Right cardiac atrium (tissue), 5 donors: ENCODE measurements around the gene TRIM32. TPM values are rescaled to one million over a fixed set of nuclear protein-coding genes. Genes with fewer than 3 reads are reported as not detected.

Source experiments
- ATAC-seq, 2 donors: fragments of 200-7000 bp; cut with Tn5 transposase; one replicate each; pipeline versions ENCODE4 v1.8.0 to v1.9.1; 2020; ENCODE audit warnings: moderate library complexity in 2 of 2, mild to moderate bottlenecking in 1 of 2
- DNase-seq, 3 donors: peaks; one replicate each; pipeline ENCODE4 v3.0.0-alpha.2; 2020
- H3K27ac ChIP-seq: one replicate; pipeline ENCODE4 v1.5.1; 2013; ENCODE audit warnings: mild to moderate bottlenecking, low read length, control low read depth, moderate library complexity
- H3K27me3 ChIP-seq: one replicate; pipeline ENCODE4 v1.6.1; 2013; ENCODE audit not compliant: control insufficient read depth, insufficient read depth
- H3K4me1 ChIP-seq: one replicate; pipeline ENCODE4 v1.6.1; 2013; ENCODE audit warnings: low read length; ENCODE audit not compliant: control insufficient read depth, insufficient read depth
- H3K4me3 ChIP-seq: one replicate; pipeline ENCODE4 v1.5.1; 2013; ENCODE audit warnings: low read length, control low read depth
- H3K9me3 ChIP-seq: one replicate; pipeline ENCODE4 v1.6.1; 2013; ENCODE audit warnings: low read length; ENCODE audit not compliant: control insufficient read depth
- WGBS: extraction: QIAGEN DNeasy Blood & Tissue Kit; methylation state at CpG from one replicate; pipeline ENCODE4 v1.1.7; 2013; 5-methylcytosine and 5-hydroxymethylcytosine counted together
- intact Hi-C, 4 donors: fragments of 100-400 bp; cut with DNase I; formaldehyde crosslinking; loops; one replicate each; pipeline versions ENCODE4 v1.11.0 to v1.14.0; 2022 to 2023
- polyA plus RNA-seq: library from polyadenylated mRNA; stranded (reverse); fragments of 200-250 nt; gene quantifications from one replicate; pipeline ENCODE4 v1.2.3, GENCODE V29; 2013
- total RNA-seq, 4 donors: library from RNA; stranded (reverse); fragmentation: NEBNext Ultra II Directional; extraction: Animal tissue kit (Norgen Biotek cat#: 25700); gene quantifications; one replicate each; pipeline ENCODE4 v1.2.1, GENCODE V29; 2021
- donor health status: healthy with polysubstance abuse.
- donor health status: DM: no; HTN: yes; CAD: no.
- donor health status: DM: no; HTN: no; CAD: no.
- donor health status: DM: no; HTN: yes; CAD: no; lungs with severe emphysema.
- donor health status: DM: yes; HTN: yes; CAD: no.

The TRIM32 gene
- total and polyA plus RNA-seq, 5 donors: 6.8 to 16.6 (median 16.0) TPM

DNA sequence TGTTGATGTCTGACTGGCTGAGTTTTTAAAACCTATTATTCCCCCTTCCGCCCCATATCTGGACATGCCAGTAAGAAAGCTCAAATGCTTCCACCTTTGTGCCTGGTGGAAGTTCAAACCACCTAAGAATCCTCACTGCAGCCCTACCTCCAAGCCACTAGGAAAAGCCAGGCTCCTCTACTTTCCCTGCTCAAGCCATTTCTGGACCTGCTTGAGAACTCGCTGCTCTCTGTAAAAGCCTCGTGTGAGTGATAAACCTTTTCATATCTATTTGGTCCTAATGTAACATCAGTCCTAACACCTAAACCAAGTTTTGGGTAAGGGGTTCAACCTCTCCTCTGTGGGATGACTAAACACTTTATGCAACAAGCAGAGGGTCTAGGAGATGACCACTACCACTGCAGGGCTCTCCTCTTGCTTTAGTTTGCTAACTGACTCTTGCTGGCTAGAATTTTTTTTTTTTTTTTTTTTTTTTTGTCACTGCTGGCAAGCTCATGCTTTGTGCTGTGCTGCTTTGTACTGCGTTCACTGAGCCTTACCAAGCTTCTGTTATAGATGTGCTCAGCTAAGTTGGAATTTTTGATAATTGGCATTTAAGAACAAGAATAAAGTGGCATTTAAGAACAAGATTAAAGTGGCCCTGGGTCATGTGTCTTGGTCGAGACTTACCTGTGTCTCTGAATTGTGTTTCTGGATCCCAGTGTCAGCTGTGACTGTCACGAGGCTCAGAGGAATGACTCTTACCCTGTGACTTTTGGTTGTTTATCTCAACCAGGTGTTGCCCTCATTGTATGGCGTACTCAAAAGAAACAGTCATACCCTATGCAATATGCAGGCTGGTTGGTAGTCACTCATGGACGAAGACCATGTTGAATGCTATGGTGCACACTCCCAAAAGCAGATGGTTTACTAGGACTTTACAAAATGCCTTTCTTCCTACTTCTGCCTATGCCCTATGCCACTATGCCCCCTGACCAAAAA, 19.5 kb downstream of the TRIM32 start:
- Histone ChIP-seq H3K4me3 (no peak overlapping the region), H3K27ac (no peak overlapping the region), H3K9me3 (no peaks in the 10 kb centered on the region), H3K27me3 (no peaks in the 10 kb centered on the region), H3K4me1 (no peaks in the 10 kb centered on the region)
- ATAC-seq (peak in 1 of 2 donors; percentile 47), DNase-seq (no peak)
- intact Hi-C loops: no loop called here
- WGBS: 81% methylated on average over 8 of the region's 8 CpGs

- no peak for ATAC-seq
- Histone ChIP-seq H3K4me3 (no peak overlapping the region), H3K27me3 (no peaks in the 10 kb centered on the region), H3K27ac (no peak overlapping the region), H3K4me1 (no peaks in the 10 kb centered on the region), H3K9me3 (no peaks in the 10 kb centered on the region)
- WGBS: 79% methylated on average over 3 of the region's 3 CpGs
- intact Hi-C loops: no loop called here
- DNase-seq: no peak
Observed at GRCh38 chr9:116712781-116713180, 25.7 kb downstream of the TRIM32 start.

- Histone ChIP-seq H3K4me3 (no peak overlapping the region), H3K9me3 (no peaks in the 10 kb centered on the region), H3K4me1 (no peaks in the 10 kb centered on the region), H3K27me3 (no peaks in the 10 kb centered on the region), H3K27ac (no peak overlapping the region)
- DNase-seq (no peak), ATAC-seq (no peak)
- intact Hi-C loops: no loop called here
- WGBS: 78% methylated on average over 4 of the region's 4 CpGs
Observed at GRCh38 chr9:116713271-116713670, 26.2 kb downstream of the TRIM32 start.

DNA sequence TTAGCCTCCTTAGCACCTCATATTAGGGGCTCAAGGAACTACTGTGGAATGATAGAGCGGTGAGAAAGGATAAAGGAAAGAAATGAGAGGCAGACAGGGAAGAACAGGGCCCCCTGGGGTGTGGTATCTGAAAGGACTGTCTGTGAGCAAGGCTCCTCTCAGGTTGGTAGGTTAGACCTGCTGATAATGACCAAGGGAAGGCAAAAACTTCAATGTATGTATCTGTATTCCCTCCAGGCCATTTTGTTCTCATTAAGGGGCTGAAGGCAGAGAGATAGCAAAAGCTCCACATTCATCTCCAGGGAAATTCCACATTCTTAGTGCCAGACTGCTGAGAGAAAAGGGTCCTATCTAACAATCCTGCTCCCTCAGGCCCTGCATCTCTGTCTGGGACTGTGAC, 28.6 kb downstream of the TRIM32 start:
- no peak overlapping the region for H3K4me3 ChIP-seq
- no peak for DNase-seq
- ATAC-seq: no peak
- H3K27me3 ChIP-seq: no peaks in the 10 kb centered on the region
- H3K27ac ChIP-seq: no peak overlapping the region
- H3K4me1 ChIP-seq: no peaks in the 10 kb centered on the region
- 93% methylated on average over 1 of the region's 1 CpG for WGBS
- no peaks in the 10 kb centered on the region for H3K9me3 ChIP-seq
- intact Hi-C loops: no loop called here

DNA sequence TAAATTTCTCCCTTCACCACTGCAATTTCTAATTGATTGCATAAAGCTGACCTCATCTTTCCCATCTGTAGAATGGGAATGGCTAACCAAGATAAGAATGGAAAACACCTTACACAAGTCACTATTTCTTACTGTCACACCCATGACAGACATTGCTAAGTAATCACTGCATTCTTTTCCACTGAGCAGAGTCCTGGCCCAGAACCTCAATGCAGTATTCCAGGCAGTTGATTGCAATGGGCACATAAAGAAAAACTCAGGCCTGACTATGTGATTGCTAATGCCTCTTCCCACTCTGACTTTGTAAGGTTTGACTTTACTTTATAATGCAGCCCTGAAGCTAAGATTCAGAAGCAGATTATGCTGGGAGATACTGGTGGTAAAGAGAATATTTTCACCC, 29.3 kb downstream of the TRIM32 start:
- H3K27me3 ChIP-seq: no peaks in the 10 kb centered on the region
- no peak overlapping the region for H3K4me3 ChIP-seq
- ATAC-seq (no peak), DNase-seq (no peak)
- H3K9me3 ChIP-seq: no peaks in the 10 kb centered on the region
- H3K4me1 ChIP-seq: no peaks in the 10 kb centered on the region
- H3K27ac ChIP-seq: no peak overlapping the region
- intact Hi-C loops: no loop called here

DNA sequence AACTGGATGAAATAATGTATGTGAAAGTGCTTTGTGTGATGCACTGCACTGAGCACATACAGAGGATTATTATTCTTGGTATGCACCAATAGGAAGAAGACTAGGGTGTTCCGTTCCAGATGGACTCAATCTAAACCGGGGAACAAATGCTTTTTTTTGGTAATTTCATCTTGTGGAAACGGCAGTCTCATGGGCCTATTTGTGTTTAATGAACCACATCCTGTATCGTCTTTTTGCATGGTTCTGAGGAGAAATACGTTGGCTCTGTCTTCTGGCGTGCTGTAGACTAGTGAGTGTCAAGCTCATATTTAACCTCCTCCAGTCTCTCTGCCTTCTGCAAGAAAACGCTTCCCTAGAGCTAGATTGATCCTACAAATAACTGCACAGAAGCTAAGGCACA, 30.0 kb downstream of the TRIM32 start:
- 36% methylated on average over 7 of the region's 7 CpGs for WGBS
- Histone ChIP-seq H3K4me1 (no peaks in the 10 kb centered on the region), H3K27ac (no peak overlapping the region), H3K9me3 (no peaks in the 10 kb centered on the region), H3K27me3 (no peaks in the 10 kb centered on the region), H3K4me3 (no peak overlapping the region)
- ATAC-seq (no peak), DNase-seq (no peak)
- intact Hi-C loops: no loop called here

DNA sequence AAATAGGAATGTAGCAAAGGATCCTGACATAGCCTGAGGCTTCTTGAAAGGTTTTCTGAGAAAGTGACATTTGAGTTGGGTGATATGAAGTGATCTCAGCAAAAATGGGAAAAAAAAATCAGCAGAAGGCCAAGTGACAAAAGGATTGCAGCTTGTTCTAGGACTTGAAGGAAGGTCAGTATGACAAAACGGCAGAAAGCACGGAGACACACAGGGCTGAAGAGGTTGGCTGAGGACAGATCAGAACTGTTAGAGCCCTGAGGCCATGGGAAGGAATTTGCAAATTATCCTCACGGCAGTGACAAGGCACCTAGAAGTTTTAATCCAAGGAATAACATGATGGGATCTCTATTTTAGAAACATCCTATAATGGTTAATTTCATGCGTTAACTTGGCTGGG, 31.0 kb downstream of the TRIM32 start:
- H3K9me3 ChIP-seq: no peaks in the 10 kb centered on the region
- no peak for ATAC-seq
- intact Hi-C loops: no loop called here
- H3K4me1 ChIP-seq: no peaks in the 10 kb centered on the region
- 86% methylated on average over 4 of the region's 4 CpGs for WGBS
- no peak overlapping the region for H3K27ac ChIP-seq
- no peak overlapping the region for H3K4me3 ChIP-seq
- no peak for DNase-seq
- no peaks in the 10 kb centered on the region for H3K27me3 ChIP-seq

- ATAC-seq: no peak
- no peaks in the 10 kb centered on the region for H3K4me1 ChIP-seq
- H3K27ac ChIP-seq: no peak overlapping the region
- no peak for DNase-seq
- intact Hi-C loops: no loop called here
- 70% methylated on average over 2 of the region's 2 CpGs for WGBS
- no peaks in the 10 kb centered on the region for H3K9me3 ChIP-seq
- no peak overlapping the region for H3K4me3 ChIP-seq
- H3K27me3 ChIP-seq: no peaks in the 10 kb centered on the region
Observed at GRCh38 chr9:116720111-116720510, 33.0 kb downstream of the TRIM32 start.

DNA sequence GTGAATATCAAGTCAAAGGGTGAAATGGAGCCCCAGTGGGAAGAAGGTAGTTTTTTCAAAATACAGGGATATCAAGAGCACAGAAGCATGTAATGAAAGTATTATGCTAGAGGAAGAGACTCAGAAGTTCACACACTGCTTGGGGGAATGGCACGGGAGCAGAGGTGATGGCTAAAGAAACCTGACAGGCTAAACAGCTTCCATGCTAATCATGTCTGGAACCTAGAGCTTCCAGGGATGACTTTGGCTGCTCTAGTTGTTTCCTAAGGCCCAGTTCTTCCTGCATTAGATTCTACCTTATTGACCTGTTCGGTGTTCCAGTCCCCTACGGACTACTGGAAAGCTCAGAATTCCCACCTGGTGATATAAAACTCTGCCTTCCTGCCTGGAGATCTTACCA, 34.3 kb downstream of the TRIM32 start:
- ATAC-seq: no peak
- no peaks in the 10 kb centered on the region for H3K4me1 ChIP-seq
- WGBS: 95% methylated on average over 3 of the region's 3 CpGs
- no peak for DNase-seq
- intact Hi-C loops: no loop called here
- H3K9me3 ChIP-seq: no peaks in the 10 kb centered on the region
- no peak overlapping the region for H3K4me3 ChIP-seq
- no peaks in the 10 kb centered on the region for H3K27me3 ChIP-seq
- H3K27ac ChIP-seq: no peak overlapping the region

DNA sequence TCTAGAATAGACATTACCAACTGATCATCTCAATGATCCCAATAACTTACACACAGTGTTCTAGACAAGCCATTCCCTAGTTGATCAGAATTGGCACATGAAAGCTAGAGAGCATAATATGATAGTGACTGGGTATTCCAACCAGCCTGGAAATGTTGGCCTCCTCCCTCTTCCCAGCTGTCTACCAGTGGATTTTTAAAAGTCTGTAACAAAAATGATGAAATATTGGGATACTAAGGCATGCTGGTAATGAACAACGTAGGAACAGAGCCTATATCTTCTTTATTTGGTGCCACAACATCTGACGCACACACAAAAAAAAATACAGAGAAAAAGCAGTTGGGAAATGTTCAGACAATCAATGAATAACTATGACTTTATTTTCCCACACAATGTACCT, 34.8 kb downstream of the TRIM32 start:
- Histone ChIP-seq H3K27me3 (no peaks in the 10 kb centered on the region), H3K4me1 (no peaks in the 10 kb centered on the region), H3K4me3 (no peak overlapping the region), H3K27ac (no peak overlapping the region), H3K9me3 (no peaks in the 10 kb centered on the region)
- 57% methylated on average over 2 of the region's 2 CpGs for WGBS
- intact Hi-C loops: no loop called here
- ATAC-seq (no peak), DNase-seq (no peak)

DNA sequence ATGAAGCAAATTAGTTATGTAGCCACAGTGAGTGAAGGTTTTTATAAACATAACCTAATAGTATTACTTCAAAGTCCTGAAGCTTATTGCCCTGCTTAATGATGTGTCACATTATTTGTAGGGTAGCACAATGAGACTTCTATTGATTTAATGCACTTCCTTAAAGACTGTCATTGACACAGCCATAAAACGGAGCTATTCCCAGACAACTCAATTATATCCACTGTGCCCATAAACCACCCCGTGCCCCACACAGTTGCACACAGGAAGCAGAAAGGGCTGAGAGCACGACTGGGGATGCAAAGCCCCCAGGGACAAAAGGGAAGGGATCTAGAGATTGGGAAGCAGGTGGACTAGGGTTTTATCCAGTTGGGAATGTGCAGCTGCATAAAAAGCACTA, 37.0 kb downstream of the TRIM32 start:
- 58% methylated on average over 3 of the region's 3 CpGs for WGBS
- Histone ChIP-seq H3K4me1 (no peaks in the 10 kb centered on the region), H3K27me3 (no peaks in the 10 kb centered on the region), H3K27ac (no peak overlapping the region), H3K9me3 (no peaks in the 10 kb centered on the region), H3K4me3 (no peak overlapping the region)
- DNase-seq: no peak
- intact Hi-C loops: no loop called here
- no peak for ATAC-seq

GRCh38 chr9:116726602-116727001, 39.5 kb downstream of the TRIM32 start:
- Histone ChIP-seq H3K9me3 (no peaks in the 10 kb centered on the region), H3K27me3 (no peaks in the 10 kb centered on the region), H3K27ac (no peak overlapping the region), H3K4me1 (no peaks in the 10 kb centered on the region), H3K4me3 (no peak overlapping the region)
- ATAC-seq: no peak
- intact Hi-C loops: no loop called here
- no peak for DNase-seq
